Suppressor macrophage treated with lipopolysaccharide for 4 hours (primary cell): ENCODE results near the gene NLRC3.
"Not testable (repeated sequence)": the region's sequence is repeated elsewhere in the genome, so short reads cannot be mapped to it uniquely, and the experiment has no call there.

Source experiments
- DNase-seq: peaks from one replicate; pipeline ENCODE4 v3.0.0-alpha.2; 2020

The NLRC3 gene

DNA sequence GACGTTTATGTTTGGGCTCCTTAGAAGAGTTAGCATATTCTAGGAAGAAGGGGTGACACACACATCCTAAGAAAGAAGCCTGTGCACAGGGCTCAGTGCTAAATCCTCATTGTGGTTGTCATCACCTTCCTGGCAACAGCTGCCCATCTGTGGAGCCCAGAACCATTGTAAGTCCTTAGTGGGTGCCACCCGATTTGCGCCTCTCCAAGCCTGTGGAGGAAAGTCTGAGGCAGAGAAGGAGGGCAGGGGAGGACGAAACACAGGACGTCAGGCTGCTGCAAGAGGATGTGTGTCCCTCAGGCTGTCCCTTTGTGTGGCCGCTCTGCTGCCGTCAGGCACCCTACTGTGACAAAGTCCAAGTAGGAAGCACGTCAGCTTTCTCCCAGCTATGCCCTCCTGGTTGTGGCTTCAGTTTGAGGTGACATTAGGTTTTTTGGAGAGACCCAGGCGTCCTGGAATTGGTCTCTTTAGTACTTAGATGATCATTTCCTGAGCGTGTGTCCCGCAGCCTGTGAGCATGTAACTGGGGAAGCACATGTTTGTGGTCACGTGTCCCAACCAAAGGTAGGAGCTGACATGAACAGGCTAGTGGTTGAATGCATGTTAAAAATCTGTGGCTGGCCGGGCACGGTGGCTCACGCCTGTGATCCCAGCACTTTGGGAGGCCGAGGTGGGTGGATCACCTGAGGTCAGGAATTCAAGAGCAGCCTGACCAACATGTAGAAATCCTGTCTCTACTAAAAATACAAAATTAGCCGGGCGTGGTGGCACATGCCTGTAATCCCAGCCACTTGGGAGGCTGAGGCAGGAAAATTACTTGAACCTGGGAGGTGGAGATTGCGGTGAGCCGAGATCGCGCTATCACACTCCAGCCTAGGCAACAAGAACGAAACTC, 65.7 kb downstream of the NLRC3 start:
- no peak for DNase-seq

DNA sequence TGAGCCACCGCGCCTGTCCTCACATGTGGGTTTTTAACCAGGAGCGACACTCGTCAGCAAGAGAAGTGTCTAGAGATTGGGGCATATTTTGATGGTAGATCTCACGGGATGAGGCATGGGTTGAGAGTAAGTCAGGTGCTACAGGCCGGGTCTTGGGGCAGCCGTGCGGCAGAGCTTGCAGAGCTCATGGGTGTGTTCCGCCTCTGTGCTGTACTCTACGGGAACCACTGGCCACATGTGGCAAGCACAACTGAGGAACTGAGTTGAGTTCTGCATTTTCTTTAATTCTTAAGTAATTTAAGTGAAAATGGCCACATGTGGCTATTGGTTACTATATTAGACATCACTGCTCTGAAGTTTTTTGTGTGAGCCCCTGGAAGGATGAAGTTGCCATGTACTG, 66.8 kb downstream of the NLRC3 start:
- DNase-seq, result no peak

DNA sequence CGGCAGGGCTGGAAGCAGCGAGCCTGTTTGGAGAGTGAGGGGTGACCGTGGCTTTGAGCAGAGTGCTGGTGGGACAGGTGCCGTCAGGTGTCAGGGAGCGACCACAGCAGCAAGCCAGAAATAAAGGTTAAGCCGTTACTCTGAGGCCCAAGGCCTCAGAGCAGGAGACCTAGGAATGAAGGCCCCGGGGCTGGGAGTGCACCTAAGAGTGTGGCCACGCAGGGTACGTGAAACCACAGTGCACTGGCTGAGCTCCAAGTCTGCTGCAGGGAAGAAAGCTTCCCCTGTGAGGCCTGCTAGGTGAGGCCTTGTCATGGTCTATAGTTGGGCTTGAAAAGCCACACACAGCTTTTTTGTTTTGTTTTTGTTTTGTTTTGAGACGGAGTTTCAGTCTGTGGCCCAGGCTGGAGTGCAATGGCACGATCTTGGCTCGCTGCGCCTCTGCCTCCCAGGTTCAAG, 67.7 kb downstream of the NLRC3 start:
- no peak for DNase-seq

DNA sequence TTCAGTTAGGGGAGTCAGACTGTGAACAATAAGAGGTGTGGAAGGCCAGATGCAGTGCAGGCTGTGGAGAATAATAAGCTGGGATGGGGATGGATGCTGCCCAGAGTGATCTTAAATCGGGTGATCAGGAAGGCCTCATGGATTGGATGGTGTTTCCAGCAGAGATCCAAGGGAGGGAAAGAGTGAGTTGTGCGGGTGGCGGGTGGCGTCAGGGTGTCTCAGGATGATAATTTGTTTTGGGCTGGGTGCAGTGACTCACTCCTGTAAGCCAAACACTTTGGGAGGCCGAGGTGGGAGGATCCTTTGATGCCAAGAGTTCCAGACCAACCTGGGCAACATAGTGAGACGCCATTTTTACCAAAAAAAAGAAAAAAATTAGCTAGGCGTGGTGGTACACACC, 68.5 kb downstream of the NLRC3 start:
- no peak for DNase-seq

DNA sequence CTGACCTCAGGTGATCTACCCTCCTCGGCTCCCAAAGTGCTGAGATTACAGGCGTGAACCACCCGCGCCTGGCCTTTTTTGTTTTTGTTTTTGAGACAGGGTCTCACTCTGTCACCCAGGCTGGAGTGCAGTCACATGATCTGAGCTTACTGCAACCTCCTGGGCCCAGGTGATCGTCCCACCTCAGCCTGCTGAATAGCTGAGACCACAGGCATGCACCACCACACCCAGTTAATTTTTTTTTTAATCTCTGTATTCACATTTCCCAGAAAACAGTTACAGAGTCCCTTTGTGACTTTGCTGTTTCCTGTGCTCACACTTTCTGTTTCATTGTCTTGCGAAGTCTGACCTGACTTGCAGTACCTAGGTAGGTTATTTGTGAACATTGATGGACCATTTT, 73.7 kb downstream of the NLRC3 start:
- DNase-seq, result no peak

DNA sequence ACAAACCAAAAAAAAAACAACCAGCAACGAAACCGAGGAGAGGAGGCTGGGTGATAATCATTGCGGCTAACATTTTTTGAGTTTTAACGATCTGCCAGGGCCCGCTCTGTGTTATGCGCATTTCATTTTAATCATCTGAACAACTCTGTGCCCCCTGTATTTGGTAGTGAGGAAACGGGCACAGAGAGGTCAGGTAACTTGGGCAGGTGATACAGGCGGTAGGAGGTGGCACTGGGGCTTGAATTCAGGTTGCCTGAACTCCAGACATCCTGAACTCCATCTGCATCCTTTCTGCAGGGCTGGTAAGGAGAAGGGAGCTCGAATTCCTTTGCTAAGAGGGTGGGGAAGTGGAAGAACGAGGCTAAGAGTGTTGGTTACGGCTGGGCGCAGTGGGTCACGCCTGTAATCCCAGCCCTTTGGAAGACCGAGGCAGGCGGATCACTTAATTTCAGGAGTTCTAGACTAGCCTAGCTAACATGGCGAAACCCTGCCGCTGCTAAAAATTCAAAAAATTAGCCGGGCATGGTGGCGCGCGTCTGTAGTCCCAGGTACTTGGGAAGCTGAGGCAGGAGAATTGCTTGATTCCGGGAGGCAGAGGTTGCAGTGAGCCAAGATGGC, 75.3 kb downstream of the NLRC3 start:
- no peak for DNase-seq

DNA sequence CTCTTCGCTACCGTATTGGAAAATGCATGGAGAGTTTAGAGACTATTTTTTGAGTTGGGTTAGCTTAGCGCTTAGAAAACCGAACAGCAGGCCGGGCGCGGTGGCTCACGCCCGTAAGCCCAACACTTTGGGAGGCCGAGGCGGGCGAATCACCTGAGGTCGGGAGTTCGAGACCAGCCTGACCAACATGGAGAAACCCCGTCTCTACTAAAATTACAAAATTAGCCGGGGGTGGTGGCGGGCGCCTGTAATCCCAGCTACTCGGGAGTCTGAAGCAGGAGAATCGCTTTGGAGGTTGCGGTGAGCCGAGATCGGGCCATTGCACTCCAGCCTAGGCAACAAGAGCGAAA, 75.8 kb downstream of the NLRC3 start:
- DNase-seq, result not testable (repeated sequence)

DNA sequence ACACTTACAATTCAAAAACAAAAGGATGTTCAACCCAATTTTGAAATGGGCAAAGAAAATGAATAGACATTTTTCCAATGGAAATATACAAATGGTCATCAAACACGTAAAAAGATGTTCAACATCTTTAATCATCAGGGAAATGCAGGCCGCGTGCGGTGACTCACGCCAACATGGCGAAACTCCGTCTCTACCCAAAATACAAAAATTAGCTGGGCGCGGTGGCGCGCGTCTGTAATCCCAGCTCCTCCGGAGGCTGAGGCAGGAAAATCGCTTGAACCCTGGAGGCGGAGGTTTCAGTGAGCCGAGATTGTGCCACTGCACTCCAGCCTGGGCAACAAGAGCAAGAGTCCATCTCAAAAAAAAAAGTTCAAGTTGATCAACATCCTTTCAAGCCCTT, 78.2 kb downstream of the NLRC3 start:
- no peak for DNase-seq

DNA sequence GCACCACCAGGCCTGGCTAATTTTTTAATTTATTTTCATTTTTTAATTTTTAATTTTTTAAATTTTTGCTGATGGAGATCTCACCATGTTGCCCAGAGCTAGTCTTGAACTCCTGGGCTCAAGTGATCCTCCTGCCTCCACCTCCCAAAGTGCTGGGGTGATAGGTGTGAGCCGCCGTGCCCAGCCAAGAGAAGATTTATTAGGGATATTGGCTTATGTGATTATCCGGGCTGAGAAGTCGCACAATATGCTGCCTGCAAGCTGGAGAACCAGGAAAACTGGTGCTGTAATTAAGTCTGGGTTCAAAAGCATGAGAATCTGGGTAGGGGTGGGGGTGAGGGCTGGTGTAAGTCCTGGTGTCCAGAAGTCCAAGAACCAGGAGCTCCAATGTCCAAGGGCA, 79.4 kb downstream of the NLRC3 start:
- no peak for DNase-seq

DNA sequence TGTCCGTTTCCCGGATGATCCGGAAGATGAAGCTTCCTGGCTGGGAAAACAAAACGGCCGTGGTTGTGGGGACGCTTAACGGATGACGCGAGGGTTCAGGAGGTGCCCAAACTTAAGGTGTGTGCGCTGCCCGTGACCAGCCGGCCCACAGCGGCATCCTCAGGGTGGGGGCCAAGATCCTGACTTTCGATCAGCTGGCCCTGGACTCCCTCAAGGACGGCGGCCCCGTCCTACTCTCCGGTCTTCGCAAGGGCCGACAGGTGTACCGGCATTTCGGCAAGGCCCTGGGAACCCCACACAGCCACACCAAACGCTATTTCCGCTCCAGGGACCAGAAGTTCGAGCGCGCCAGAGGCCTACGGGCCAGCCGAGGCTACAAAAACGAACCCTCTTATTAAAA, 80.8 kb downstream of the NLRC3 start:
- DNase-seq, result no peak

DNA sequence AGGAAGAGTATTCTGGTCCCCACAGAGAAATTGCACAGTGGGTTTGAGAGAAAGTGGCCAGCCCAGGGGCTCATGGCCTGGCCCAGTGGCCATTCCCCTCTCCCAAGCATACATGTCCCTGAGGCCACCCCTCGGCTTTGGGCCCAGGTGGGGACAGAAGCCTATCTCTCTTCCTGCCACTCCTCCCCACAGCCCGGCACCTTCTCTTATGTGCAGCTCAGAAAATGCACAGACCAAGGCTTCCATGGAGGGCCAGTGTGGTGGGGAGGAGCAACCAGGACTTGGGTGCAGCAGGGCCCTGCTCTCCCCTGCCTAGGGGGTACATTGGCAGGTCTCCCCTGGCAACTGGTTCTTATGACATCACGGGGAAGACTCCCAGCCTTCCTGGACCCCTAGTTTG, 82.0 kb downstream of the NLRC3 start, which contains the start of gene C16orf90:
TSS of gene C16orf90 (minus strand) at position 314 of the 400 bp plus-strand sequence. CDS start at position 246, 68 bp downstream.
- DNase-seq, result no peak

DNA sequence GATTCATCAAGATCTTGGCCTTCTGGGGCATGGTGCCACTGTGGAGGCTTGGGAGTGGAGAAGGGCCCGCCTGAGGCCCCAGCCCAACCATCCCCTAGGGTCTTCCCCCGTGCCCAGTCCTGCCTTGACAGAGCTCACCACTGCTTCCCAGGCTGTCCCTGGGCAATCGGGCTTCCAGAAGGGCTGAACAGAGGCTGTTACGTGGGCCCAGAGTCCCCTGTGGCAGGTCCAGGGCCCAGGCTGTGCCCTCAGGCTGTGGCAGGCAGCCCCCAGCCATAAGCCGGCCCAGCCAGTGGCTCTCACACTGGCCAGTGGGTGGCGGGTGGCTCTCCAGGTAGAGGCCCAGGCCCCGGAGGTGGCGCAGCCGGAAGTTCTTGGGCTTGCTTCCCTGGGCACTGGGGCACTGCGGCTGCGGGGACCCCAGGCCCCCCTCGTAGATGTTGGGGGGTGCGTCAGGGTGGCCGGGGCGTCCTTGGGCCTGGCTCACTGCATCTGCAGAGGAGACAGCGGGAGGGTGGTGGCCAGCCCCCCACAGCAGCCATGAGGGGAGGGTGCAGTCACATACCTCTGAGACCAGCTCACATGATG, 82.7 kb downstream of the NLRC3 start:
- DNase-seq, result no peak

DNA sequence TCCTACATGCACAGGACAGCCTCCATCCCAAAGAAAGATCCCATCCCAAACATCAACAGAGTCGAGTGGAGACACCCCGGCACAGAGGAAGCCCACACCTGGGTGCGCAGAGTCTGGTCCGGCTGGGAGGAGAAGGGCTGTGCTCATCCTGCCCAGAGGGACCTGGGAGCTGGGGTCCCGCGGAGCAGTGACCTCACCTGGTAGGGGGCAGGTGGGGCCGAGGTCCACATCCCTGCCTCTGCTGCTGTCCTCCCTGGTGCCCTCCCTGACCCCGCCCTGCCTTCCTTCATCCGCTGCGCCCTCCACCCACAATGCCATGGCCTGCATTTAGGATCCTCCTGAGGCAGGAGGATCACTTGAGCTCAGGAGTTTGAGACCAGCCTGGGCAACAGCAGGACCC, 84.8 kb downstream of the NLRC3 start:
- DNase-seq, result no peak

DNA sequence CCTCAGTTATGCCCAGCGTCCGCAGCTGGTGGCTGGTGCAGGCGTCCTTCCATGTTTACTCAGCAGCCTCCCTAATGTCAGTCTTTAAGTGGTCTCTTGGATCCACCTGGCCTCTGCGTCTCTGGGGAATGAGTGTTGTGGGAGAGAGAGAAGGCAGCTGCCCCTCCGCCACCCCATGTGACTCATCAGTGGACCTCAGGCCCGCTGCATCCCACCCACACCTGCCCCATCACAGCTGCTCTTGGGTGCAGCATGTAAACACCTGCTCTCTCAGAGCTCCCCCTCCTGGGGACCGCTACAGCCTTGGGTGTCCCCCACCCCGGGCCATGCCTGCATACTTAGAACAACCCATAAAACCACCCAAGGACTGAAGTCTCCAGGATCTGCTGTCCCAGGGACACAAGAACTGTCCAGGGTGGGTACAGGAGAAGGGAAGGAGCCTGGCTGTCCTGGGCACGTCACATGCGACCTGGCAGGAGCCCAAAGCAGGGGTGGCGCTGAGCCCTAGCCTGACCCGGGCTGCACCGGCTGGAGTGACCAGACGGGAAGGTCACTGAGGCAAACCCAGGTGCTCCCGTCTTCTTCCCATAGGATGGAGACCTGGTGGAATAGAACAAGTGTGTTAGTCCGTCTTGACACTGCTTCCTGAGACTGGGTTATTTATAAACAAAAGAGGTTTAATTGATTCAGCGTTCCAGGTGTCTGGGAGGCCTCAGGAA, 86.1 kb downstream of the NLRC3 start:
- no peak for DNase-seq
